H54 (cell line): ENCODE measurements around the gene PIGC.

Source experiments
- DNase-seq: peaks from one replicate; pipeline ENCODE4 v3.0.0; 2011; ENCODE audit warnings: low spot score, mixed read lengths; ENCODE audit not compliant: insufficient read length
- FAIRE-seq: peaks from 3 replicates; lab custom pipeline; 2011; peaks lifted over from hg19 to GRCh38; lab: Jason Lieb, UNC
- POLR2A ChIP-seq: IDR thresholded peaks from 2 replicates; pipeline ENCODE4 v1.6.1; 2011; ENCODE audit warnings: low read depth, mild to moderate bottlenecking, low read length

The PIGC gene

GRCh38 chr1:172476218-172476811 lies 32.4 kb upstream of the PIGC start:
- DNase-seq (no peak), FAIRE-seq (no peak)
- no peak for TF ChIP-seq POLR2A

- no peak for DNase-seq
- TF ChIP-seq POLR2A, result no peak
- FAIRE-seq, result no peak
Observed at GRCh38 chr1:172473842-172474241, 30.0 kb upstream of the PIGC start.

GRCh38 chr1:172473302-172473701 lies 29.4 kb upstream of the PIGC start:
- no peak for TF ChIP-seq POLR2A
- FAIRE-seq, result no peak
- DNase-seq, result no peak

GRCh38 chr1:172472495-172472894 lies 28.6 kb upstream of the PIGC start:
- no peak for FAIRE-seq
- DNase-seq, result no peak
- no peak for TF ChIP-seq POLR2A

- TF ChIP-seq POLR2A, result no peak
- FAIRE-seq (no peak), DNase-seq (no peak)
Observed at GRCh38 chr1:172471666-172472065, 27.8 kb upstream of the PIGC start.

- TF ChIP-seq POLR2A, result no peak
- DNase-seq (no peak), FAIRE-seq (no peak)
Observed at GRCh38 chr1:172470149-172470548, 26.3 kb upstream of the PIGC start.

GRCh38 chr1:172469717-172470116 lies 25.8 kb upstream of the PIGC start:
- DNase-seq (no peak), FAIRE-seq (no peak)
- TF ChIP-seq POLR2A, result no peak

- no peak for TF ChIP-seq POLR2A
- DNase-seq (no peak), FAIRE-seq (no peak)
Observed at GRCh38 chr1:172468296-172468695, 24.4 kb upstream of the PIGC start.

GRCh38 chr1:172467446-172467845 lies 23.6 kb upstream of the PIGC start:
- FAIRE-seq (no peak), DNase-seq (no peak)
- no peak for TF ChIP-seq POLR2A

- TF ChIP-seq POLR2A, result no peak
- no peak for DNase-seq
- FAIRE-seq, result peak; percentile 77
Observed at GRCh38 chr1:172466795-172467407, 23.0 kb upstream of the PIGC start.

GRCh38 chr1:172465617-172466016 lies 21.7 kb upstream of the PIGC start:
- no peak for DNase-seq
- no peak for TF ChIP-seq POLR2A
- no peak for FAIRE-seq

GRCh38 chr1:172460887-172461315 lies 17.0 kb upstream of the PIGC start:
- no peak for DNase-seq
- no peak for TF ChIP-seq POLR2A
- FAIRE-seq, result no peak

GRCh38 chr1:172460177-172460576 lies 16.3 kb upstream of the PIGC start:
- TF ChIP-seq POLR2A, result no peak
- DNase-seq (no peak), FAIRE-seq (no peak)

GRCh38 chr1:172457479-172458130 lies 13.7 kb upstream of the PIGC start:
- no peak for FAIRE-seq

GRCh38 chr1:172456344-172456769 lies 12.5 kb upstream of the PIGC start:
- TF ChIP-seq POLR2A, result no peak
- no peak for FAIRE-seq
- DNase-seq, result no peak

More at GRCh38 chr1:172457479-172458130, 13.7 kb upstream of the PIGC start:
- no peak for TF ChIP-seq POLR2A
- no peak for DNase-seq

GRCh38 chr1:172455451-172455850 lies 11.6 kb upstream of the PIGC start:
- DNase-seq (no peak), FAIRE-seq (no peak)
- TF ChIP-seq POLR2A, result no peak
